T-helper 17 cell (primary cell): Measurements from ENCODE around the gene NELFCD. TPM values are rescaled to one million over a fixed set of nuclear protein-coding genes. Genes with fewer than 3 reads are reported as not detected.
"Not testable (repeated sequence)": the region's sequence is repeated elsewhere in the genome, so short reads cannot be mapped to it uniquely, and the experiment has no call there.

ENCODE experiments used
- ATAC-seq: fragments of 150-1000 bp; cut with Tn5 transposase; 2 replicates; pipeline ENCODE4 v1.10.0; 2021; ENCODE audit warnings: mild to moderate bottlenecking, moderate library complexity
- DNase-seq, 3 donors: peaks; one replicate each; pipeline versions ENCODE4 v3.0.0 to v3.0.0-alpha.2; 2020 to 2021
- H3K9me3 ChIP-seq: one replicate; pipeline ENCODE4 v1.7.0; 2013; ENCODE audit warnings: low read length, mild to moderate bottlenecking; ENCODE audit not compliant: control insufficient read depth, poor library complexity, severe bottlenecking
- H3K27ac Mint-ChIP-seq: one replicate; pipeline ENCODE4 v1.8.0; 2022; ENCODE audit warnings: mild to moderate bottlenecking, moderate library complexity, mixed read lengths
- H3K27me3 Mint-ChIP-seq: one replicate; pipeline ENCODE4 v1.8.0; 2022; ENCODE audit warnings: mixed read lengths
- H3K36me3 Mint-ChIP-seq: one replicate; pipeline ENCODE4 v1.8.0; 2022; ENCODE audit warnings: low read depth, mixed read lengths
- H3K4me1 Mint-ChIP-seq: one replicate; pipeline ENCODE4 v1.8.0; 2022; ENCODE audit warnings: mild to moderate bottlenecking, mixed read lengths
- H3K4me3 Mint-ChIP-seq: one replicate; pipeline ENCODE4 v1.8.0; 2022; ENCODE audit warnings: mild to moderate bottlenecking, moderate library complexity, mixed read lengths
- total RNA-seq, 4 donors: library from RNA in 2 of 4; stranded (reverse) in 2 of 4; gene quantifications; one replicate each; pipeline ENCODE4 v1.2.3 and lab custom pipeline; 2022 to 2026

The NELFCD gene, protein sequence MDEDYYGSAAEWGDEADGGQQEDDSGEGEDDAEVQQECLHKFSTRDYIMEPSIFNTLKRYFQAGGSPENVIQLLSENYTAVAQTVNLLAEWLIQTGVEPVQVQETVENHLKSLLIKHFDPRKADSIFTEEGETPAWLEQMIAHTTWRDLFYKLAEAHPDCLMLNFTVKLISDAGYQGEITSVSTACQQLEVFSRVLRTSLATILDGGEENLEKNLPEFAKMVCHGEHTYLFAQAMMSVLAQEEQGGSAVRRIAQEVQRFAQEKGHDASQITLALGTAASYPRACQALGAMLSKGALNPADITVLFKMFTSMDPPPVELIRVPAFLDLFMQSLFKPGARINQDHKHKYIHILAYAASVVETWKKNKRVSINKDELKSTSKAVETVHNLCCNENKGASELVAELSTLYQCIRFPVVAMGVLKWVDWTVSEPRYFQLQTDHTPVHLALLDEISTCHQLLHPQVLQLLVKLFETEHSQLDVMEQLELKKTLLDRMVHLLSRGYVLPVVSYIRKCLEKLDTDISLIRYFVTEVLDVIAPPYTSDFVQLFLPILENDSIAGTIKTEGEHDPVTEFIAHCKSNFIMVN
- total RNA-seq (10 to 100 TPM; 71.0 to 82.3 TPM), total RNA-seq (lab: John Stamatoyannopoulos, UW) (60.5 to 89.0 reads per million in 2 donors)

DNA sequence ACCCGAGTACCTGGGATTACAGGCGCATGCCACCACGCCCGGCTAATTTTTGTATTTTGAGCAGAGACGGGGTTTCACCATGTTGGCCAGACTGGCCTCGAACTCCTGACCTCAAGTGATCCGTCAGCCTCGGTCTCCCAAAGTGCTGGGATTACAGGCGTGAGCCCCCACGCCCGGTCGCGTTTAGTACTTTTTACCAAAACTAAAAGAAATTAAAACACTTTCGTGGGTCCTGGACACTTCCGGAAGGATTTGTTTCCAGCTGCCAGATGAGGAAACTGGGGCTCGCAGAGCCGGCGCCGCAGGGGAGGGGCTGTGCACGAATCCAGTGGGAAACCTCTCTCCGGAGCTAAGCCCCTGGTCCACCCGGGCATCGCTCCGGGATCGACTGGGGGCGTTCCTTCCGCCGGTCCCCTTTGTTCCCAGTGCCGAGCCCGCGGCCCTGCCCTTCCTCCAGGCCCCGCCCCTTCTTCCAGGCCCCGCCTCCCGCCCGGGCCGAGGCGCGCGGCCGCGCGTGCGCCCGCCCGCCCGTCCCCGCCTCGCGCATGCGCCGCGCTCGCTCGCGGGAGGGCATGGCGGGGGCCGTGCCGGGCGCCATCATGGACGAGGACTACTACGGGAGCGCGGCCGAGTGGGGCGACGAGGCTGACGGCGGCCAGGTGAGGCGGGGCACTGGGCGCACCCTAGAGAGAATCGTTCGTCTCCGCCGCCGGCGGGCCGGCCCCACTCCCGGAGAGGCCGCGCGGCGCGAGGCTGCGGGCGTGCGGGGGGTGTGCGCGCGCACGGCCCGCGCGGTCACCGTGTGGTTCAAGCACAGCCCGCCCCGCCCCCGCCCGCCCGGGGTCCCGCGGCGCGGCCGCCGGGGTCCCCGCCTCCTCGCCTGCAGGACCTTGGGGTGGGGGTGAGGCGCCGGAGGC is at the start of gene NELFCD:
NELFCD (plus strand) TSS at position 546 of the 917 bp plus-strand sequence; CDS start at position 600, 54 bp downstream.
- H3K9me3 ChIP-seq = no peaks in the 10 kb centered on the region
- Mint-ChIP-seq H3K36me3 (peaks cover 4% of the 10 kb centered on the region), H3K27me3 (no peaks in the 10 kb centered on the region), H3K4me1 (peaks cover 24% of the 10 kb centered on the region), H3K4me3 (peak within 1 kb of the TSS; percentile 92), H3K27ac (peak within 1 kb of the TSS; percentile 87)
- peak; percentile 89 to 94 (median 90) for DNase-seq
- peak; percentile 92 for ATAC-seq

DNA sequence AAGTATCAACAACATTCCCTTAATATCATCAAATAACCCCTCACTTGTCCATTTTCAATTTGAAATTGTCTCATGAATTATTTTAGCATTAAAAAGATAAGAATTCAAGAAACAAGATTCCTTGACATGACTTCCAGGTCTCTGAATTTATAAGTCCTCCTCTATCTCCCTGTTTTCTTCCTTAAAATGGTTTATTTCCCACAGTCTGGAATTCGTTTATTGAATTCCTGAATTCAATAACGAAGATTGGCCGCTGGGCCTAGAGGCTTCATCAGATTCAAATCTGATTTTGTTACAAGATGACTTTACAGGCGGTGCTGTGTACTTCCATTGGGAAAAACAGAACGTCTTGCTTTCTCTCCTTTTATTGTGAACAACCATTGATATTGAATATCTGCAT is 48.9 kb upstream of the NELFCD start:
- H3K27me3 Mint-ChIP-seq = peaks cover 58% of the 10 kb centered on the region

DNA sequence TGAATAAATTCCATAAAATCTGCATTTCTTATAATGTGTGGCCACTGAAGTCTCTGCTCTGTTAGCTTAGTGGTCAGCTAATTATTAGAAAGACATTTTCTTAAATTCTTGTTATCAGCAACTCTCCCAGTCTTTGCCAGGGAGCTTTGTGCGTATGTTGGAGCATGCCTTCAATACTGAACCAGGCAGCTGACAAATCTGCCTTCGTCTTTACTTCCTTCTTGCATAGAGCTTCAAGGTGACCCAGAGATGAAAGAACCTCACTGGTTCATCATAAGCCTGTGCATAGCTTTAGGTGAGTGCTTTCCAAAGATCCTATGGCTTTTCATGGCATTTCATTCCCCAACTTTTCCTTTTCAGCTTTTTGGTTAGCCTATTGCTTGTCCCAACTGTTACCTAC is 43.0 kb upstream of the NELFCD start:
- H3K4me1 Mint-ChIP-seq = no peaks in the 10 kb centered on the region
- no peak overlapping the region for H3K27ac Mint-ChIP-seq
- no peak for ATAC-seq
- no peaks in the 10 kb centered on the region for H3K9me3 ChIP-seq
- no peak for DNase-seq
- H3K36me3 Mint-ChIP-seq = peaks cover 3% of the 10 kb centered on the region
- no peak overlapping the region for H3K4me3 Mint-ChIP-seq
- H3K27me3 Mint-ChIP-seq = peaks cover 41% of the 10 kb centered on the region

More for the DNA sequence above, 48.9 kb upstream of the NELFCD start:
- no peak overlapping the region for H3K4me3 Mint-ChIP-seq
- DNase-seq = no peak
- no peak overlapping the region for H3K27ac Mint-ChIP-seq
- peaks cover 7% of the 10 kb centered on the region for H3K36me3 Mint-ChIP-seq
- H3K9me3 ChIP-seq = no peaks in the 10 kb centered on the region
- no peak for ATAC-seq
- H3K4me1 Mint-ChIP-seq = no peaks in the 10 kb centered on the region

DNA sequence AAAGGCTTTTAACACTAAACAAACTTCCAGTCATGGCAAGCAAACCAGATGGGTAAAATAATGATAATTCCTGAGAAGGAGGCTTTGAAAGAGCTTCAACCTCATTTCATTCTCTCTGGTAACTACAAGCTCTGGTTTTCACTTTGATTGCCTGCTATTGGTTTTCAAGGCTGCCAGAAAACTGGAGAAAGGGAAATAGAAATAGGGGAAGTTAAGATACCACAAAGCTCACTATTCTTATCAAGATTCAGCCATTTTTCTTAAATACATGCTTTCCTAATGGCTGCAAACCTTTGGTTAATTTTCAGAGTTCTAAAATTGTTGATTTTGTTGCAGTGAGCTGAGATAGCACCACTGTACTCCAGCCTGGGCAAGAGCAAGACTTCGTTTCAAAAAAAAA is 42.5 kb upstream of the NELFCD start:
- no peaks in the 10 kb centered on the region for H3K9me3 ChIP-seq
- H3K27me3 Mint-ChIP-seq = peaks cover 38% of the 10 kb centered on the region
- no peak overlapping the region for H3K27ac Mint-ChIP-seq
- DNase-seq (no peak), ATAC-seq (no peak)
- no peak overlapping the region for H3K4me3 Mint-ChIP-seq
- H3K36me3 Mint-ChIP-seq = peaks cover 3% of the 10 kb centered on the region
- no peaks in the 10 kb centered on the region for H3K4me1 Mint-ChIP-seq

DNA sequence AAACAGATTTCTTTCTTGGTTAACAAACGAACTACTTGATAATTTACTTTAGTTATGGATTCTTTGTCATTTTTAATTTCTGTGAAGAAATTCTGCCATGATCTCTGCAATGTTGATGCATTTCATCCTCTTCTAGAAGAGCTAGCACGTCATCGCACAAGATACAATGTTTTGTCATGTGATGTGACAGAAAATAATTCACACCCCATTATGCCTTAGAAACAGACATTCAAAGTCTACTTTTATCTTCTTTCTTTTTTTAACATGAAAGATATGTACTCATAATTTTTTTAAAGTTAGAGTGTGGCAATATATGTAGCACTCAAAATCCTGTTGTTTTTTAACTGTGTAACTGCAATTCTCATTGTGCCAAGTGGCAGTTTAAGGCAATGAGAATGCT is 39.6 kb upstream of the NELFCD start:
- peaks cover 32% of the 10 kb centered on the region for H3K27me3 Mint-ChIP-seq
- DNase-seq (no peak), ATAC-seq (no peak)
- no peaks in the 10 kb centered on the region for H3K36me3 Mint-ChIP-seq
- H3K9me3 ChIP-seq = no peaks in the 10 kb centered on the region
- H3K4me3 Mint-ChIP-seq = no peak overlapping the region
- H3K27ac Mint-ChIP-seq = no peak overlapping the region
- no peaks in the 10 kb centered on the region for H3K4me1 Mint-ChIP-seq

DNA sequence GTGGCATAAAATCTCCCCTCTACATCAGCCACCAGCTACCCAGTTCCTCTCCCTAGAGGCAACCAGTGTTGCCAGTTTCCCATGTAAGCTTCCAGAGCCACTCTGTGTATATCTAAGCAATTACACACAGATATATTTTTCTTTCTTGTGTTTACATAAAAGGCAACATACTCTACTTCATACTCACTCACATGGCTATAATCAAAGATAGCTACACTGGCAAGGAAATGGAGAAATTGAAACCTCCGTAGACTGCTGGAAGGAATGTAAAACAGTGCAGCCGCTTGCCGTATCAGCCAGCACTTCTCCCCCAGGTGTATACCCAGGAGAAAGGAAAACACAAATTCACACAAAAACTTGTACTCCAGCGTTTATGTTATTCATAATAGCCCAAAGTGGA is 38.5 kb upstream of the NELFCD start:
- Mint-ChIP-seq H3K4me1 (no peaks in the 10 kb centered on the region), H3K36me3 (no peaks in the 10 kb centered on the region), H3K27ac (no peak overlapping the region), H3K4me3 (no peak overlapping the region), H3K27me3 (peaks cover 27% of the 10 kb centered on the region)
- H3K9me3 ChIP-seq = no peaks in the 10 kb centered on the region
- ATAC-seq (no peak), DNase-seq (no peak)

DNA sequence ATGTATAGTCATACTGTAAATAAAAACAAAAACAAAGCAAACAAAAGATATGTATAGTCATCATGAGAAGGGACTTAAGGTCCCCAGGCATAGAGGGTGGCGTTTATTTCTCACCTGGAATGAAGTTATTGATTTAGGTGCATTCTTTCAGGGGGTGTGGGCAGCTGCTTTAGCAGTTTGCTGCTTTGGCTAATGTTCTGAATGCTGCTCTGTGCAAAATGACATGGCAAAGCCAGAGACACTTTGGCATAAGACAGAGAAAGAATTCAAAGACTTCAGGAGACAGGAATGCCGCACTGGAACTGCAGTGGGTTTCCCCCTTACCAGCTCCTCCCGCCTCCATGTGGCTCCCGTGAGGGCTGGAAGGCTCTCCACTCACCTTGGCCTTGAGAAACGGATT is 36.4 kb upstream of the NELFCD start:
- H3K4me3 Mint-ChIP-seq = no peak overlapping the region
- no peaks in the 10 kb centered on the region for H3K4me1 Mint-ChIP-seq
- no peaks in the 10 kb centered on the region for H3K36me3 Mint-ChIP-seq
- H3K9me3 ChIP-seq = no peaks in the 10 kb centered on the region
- H3K27me3 Mint-ChIP-seq = peaks cover 27% of the 10 kb centered on the region
- ATAC-seq (no peak), DNase-seq (no peak)
- no peak overlapping the region for H3K27ac Mint-ChIP-seq

DNA sequence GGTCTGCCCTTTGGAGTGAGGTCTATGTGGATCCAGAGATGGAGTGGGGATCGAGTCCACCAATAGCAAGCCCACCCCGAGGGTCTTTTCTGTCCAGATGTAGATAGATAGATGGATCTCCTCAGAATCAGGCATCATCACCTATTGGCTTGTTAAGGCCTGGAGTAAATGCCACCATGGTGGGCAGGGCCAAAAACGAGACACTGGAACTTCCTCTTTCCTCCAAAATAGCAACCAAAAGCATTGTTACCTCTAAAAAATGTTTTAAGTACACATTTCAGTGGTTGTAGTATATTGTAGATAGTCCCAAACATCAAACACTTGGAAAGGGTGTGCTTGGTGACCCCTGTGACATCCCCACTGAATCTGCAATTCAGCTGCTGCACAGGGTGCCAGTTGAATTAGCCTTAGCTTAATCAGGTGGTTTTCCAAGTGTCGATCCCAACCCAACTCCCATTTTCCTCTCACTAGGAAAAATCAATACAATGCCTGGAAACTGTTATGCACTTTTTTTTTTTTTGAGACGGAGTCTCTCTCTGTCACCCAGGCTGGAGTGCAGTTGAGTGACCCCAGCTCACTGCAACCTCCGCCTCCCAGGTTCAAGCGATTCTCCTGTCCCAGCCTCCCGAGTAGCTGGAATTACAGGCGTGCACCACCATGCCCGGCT is 35.0 kb upstream of the NELFCD start:
- Mint-ChIP-seq H3K4me1 (no peaks in the 10 kb centered on the region), H3K27ac (no peak overlapping the region), H3K36me3 (peaks cover 2% of the 10 kb centered on the region), H3K4me3 (no peak overlapping the region), H3K27me3 (peaks cover 22% of the 10 kb centered on the region)
- ATAC-seq = no peak
- no peak for DNase-seq
- H3K9me3 ChIP-seq = no peaks in the 10 kb centered on the region

DNA sequence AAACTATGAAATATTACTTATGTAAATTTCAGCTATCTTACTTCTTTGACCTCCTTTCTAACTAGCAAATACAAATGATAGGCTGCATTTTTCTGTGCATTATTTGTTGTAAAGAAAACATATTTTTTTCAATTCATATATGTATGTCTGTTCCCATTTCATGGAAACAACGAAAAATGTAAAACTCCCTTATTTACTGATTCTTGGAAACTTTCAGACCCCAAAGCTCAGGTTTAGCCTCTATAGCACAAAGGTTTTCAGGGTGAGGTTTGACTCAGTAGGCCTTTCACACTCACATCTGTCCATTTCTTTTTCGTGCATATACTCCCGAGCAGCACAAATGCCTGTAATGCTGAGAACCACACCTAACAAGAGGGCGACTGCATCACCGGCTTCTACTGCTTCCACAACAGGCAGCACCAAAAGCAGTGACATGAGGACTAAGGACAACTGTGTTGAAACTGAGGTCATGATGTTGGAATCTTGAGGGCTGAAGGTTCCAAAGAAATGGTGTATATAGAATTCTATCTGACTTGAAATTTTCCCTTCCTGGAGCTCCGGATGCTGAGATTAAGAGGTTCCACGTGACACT is 33.2 kb upstream of the NELFCD start:
- not testable (repeated sequence) for H3K9me3 ChIP-seq, H3K4me1 Mint-ChIP-seq, H3K4me3 Mint-ChIP-seq, DNase-seq, ATAC-seq, H3K36me3 Mint-ChIP-seq, H3K27ac Mint-ChIP-seq
- H3K27me3 Mint-ChIP-seq = peaks cover 18% of the 10 kb centered on the region

DNA sequence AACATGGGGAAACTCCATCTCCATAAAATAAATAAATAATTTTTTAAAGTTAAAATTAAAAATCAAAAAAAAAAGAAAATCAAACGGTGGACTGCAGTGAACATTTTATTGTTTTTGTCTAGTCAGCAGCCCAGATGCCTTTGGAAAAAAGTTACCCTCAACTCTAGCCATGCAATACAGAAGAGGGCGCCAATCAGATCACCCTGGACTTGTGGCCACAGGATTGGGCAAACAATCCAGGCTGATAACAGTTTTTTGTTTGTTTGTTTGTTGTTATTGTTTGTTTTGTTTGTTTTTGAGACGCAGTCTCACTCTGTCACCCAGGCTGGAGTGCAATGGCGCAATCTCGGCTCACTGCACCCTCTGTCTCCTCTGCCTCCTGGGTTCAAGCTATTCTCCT is 30.5 kb upstream of the NELFCD start:
- Mint-ChIP-seq H3K4me1 (no peaks in the 10 kb centered on the region), H3K4me3 (no peak overlapping the region), H3K36me3 (peaks cover 4% of the 10 kb centered on the region), H3K27me3 (peaks cover 12% of the 10 kb centered on the region), H3K27ac (no peak overlapping the region)
- DNase-seq = no peak
- H3K9me3 ChIP-seq = no peaks in the 10 kb centered on the region
- no peak for ATAC-seq

DNA sequence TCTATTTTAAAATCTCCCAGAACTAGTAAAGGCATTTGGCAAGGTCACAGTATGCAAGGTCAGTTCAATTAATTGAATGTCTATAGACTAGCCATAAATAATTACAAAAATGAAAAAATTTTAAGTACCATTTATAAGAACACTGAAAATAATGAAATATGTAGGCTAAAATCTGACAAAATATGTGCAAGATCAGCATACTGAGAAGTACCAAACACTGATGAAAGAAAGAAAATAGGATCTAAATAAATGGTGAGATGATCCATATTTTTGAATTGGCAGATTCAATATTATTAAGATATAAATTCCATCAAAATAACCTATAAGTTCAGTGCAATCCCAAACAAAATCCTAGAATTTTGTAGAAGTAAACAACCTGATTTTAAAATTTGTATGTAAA is 28.0 kb upstream of the NELFCD start:
- Mint-ChIP-seq H3K36me3 (peaks cover 4% of the 10 kb centered on the region), H3K4me1 (no peaks in the 10 kb centered on the region), H3K4me3 (no peak overlapping the region), H3K27ac (no peak overlapping the region), H3K27me3 (peaks cover 7% of the 10 kb centered on the region)
- no peaks in the 10 kb centered on the region for H3K9me3 ChIP-seq
- ATAC-seq = no peak
- DNase-seq = no peak

DNA sequence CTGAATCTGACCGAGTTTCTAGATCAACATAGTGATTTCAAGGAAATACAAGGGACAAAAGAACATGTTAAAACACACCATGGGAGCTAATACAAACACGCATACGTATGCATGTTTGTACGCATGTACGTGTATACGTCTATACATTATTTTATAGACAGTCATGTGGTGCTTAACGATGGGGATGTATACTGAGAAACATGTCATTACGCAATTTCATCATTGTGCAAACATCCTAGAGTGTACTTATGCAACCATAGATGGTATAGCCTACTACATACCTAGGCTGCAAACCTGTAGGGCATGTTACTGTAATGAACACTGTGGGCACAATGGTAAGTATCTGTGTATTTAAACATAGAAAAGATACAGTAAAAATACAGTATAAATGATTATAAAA is 25.0 kb upstream of the NELFCD start:
- Mint-ChIP-seq H3K27me3 (peaks cover 9% of the 10 kb centered on the region), H3K4me1 (no peaks in the 10 kb centered on the region), H3K4me3 (no peak overlapping the region), H3K36me3 (peaks cover 2% of the 10 kb centered on the region), H3K27ac (no peak overlapping the region)
- DNase-seq = no peak
- H3K9me3 ChIP-seq = no peaks in the 10 kb centered on the region
- no peak for ATAC-seq
